ENCODE measurements around the gene TNS4. TPM values are rescaled to one million over a fixed set of nuclear protein-coding genes. Genes with fewer than 3 reads are reported as not detected.

Gene TNS4
- total and polyA plus RNA-seq, 8 donors = 0.03 to 1.6 (median 0.18) TPM; not detected in 2

- intact Hi-C loops (cut with DNase I) = no loop called here
- H3K9me3 ChIP-seq = no peaks in the 10 kb centered on the region
- no peak for DNase-seq
- peaks cover 15 to 17% of the 10 kb centered on the region in 2 donors for H3K4me1 ChIP-seq
- peaks cover 0 to 14% of the 10 kb centered on the region in 2 donors for H3K27me3 ChIP-seq
- ATAC-seq = no peak
- no peak overlapping the region for H3K4me3 ChIP-seq
- no peak overlapping the region for H3K27ac ChIP-seq
- TF ChIP-seq CTCF (IDR thresholded peaks at IDR 0.05) = no peak
- H3K36me3 ChIP-seq = no peaks in the 10 kb centered on the region
Measured at GRCh38 chr17:40503154-40503553, 1.7 kb upstream of the TNS4 start.

GRCh38 chr17:40502716-40503115 is 1.3 kb upstream of the TNS4 start:
- no peak overlapping the region for H3K27ac ChIP-seq
- DNase-seq (peak in 1 of 4 donors; percentile 14), ATAC-seq (no peak)
- no peaks in the 10 kb centered on the region for H3K36me3 ChIP-seq
- no peak for TF ChIP-seq CTCF (IDR thresholded peaks at IDR 0.05)
- H3K27me3 ChIP-seq = peaks cover 0 to 14% of the 10 kb centered on the region in 2 donors
- H3K4me3 ChIP-seq = no peak overlapping the region
- H3K4me1 ChIP-seq = peaks cover 15 to 21% of the 10 kb centered on the region in 2 donors
- intact Hi-C loops (cut with DNase I) = no loop called here
- no peaks in the 10 kb centered on the region for H3K9me3 ChIP-seq

GRCh38 chr17:40500709-40501108 is 714 bp downstream of the TNS4 start:
- Histone ChIP-seq H3K36me3 (no peaks in the 10 kb centered on the region), H3K4me1 (peaks cover 15 to 21% of the 10 kb centered on the region in 2 donors), H3K27ac (no peak overlapping the region), H3K9me3 (no peaks in the 10 kb centered on the region), H3K4me3 (no peak overlapping the region), H3K27me3 (peaks cover 0 to 14% of the 10 kb centered on the region in 2 donors)
- intact Hi-C loops (cut with DNase I) = no loop called here
- TF ChIP-seq CTCF (IDR thresholded peaks at IDR 0.05) = no peak
- ATAC-seq (no peak), DNase-seq (no peak)

GRCh38 chr17:40500190-40500589 is 1.2 kb downstream of the TNS4 start:
- Histone ChIP-seq H3K36me3 (no peaks in the 10 kb centered on the region), H3K4me1 (peaks cover 15 to 21% of the 10 kb centered on the region in 2 donors), H3K27ac (no peak overlapping the region), H3K4me3 (no peak overlapping the region), H3K9me3 (no peaks in the 10 kb centered on the region), H3K27me3 (peaks cover 0 to 14% of the 10 kb centered on the region in 2 donors)
- DNase-seq (no peak), ATAC-seq (no peak)
- intact Hi-C loops (cut with DNase I) = no loop called here
- no peak for TF ChIP-seq CTCF (IDR thresholded peaks at IDR 0.05)

- TF ChIP-seq CTCF (IDR thresholded peaks at IDR 0.05) = no peak
- ATAC-seq (peak; percentile 94), DNase-seq (peak; percentile 49 to 90 (median 82))
- peaks cover 0 to 14% of the 10 kb centered on the region in 2 donors for H3K27me3 ChIP-seq
- no peak overlapping the region for H3K27ac ChIP-seq
- H3K4me1 ChIP-seq = peaks cover 15 to 21% of the 10 kb centered on the region in 2 donors
- no peak overlapping the region for H3K4me3 ChIP-seq
- intact Hi-C loops (cut with DNase I) = no loop called here
- H3K36me3 ChIP-seq = no peaks in the 10 kb centered on the region
- no peaks in the 10 kb centered on the region for H3K9me3 ChIP-seq
Measured at GRCh38 chr17:40499551-40500189, 1.8 kb downstream of the TNS4 start.
